Liver (tissue), 9 donors: Measurements from ENCODE around the gene STAT6. TPM values are rescaled to one million over a fixed set of nuclear protein-coding genes. Genes with fewer than 3 reads are reported as not detected.

Experiments used
- DNase-seq: peaks from one replicate; pipeline ENCODE4 v3.0.0-alpha.2; 2017; ENCODE audit warnings: low spot score
- H3K27ac ChIP-seq, 2 donors: one replicate each; pipeline ENCODE4 v1.7.0; 2013; ENCODE audit warnings: inconsistent platforms in 2 of 2, low read length in 2 of 2, control low read depth in 1 of 2, low read depth in 1 of 2, mild to moderate bottlenecking in 1 of 2
- H3K27me3 ChIP-seq, 4 donors: one replicate each; pipeline versions ENCODE4 v1.6.1 to v1.7.0; 2013; ENCODE audit warnings: low read length in 3 of 4, inconsistent platforms in 1 of 4, mild to moderate bottlenecking in 1 of 4, moderate library complexity in 1 of 4; ENCODE audit not compliant: control insufficient read depth in 4 of 4, insufficient read depth in 4 of 4
- H3K36me3 ChIP-seq, 4 donors: one replicate each; pipeline versions ENCODE4 v1.6.1 to v1.7.0; 2013; ENCODE audit warnings: low read length in 3 of 4, mild to moderate bottlenecking in 3 of 4, low read depth in 1 of 4, moderate library complexity in 1 of 4; ENCODE audit not compliant: control insufficient read depth in 4 of 4, insufficient read depth in 3 of 4
- H3K4me1 ChIP-seq, 4 donors: one replicate each; pipeline versions ENCODE4 v1.6.1 to v1.7.0; 2013; ENCODE audit warnings: low read length in 3 of 4, mild to moderate bottlenecking in 3 of 4, moderate library complexity in 1 of 4; ENCODE audit not compliant: control insufficient read depth in 4 of 4, insufficient read depth in 4 of 4
- H3K4me3 ChIP-seq, 3 donors: one replicate each; pipeline versions ENCODE4 v1.6.1 to v1.7.0; 2013; ENCODE audit warnings: low read length in 3 of 3, control low read depth in 1 of 3, low read depth in 1 of 3, mild to moderate bottlenecking in 1 of 3
- H3K9ac ChIP-seq, 2 donors: one replicate each; pipeline ENCODE4 v1.7.0; 2013; ENCODE audit warnings: low read length in 2 of 2, mild to moderate bottlenecking in 2 of 2, moderate library complexity in 2 of 2, control low read depth in 1 of 2, low read depth in 1 of 2
- H3K9me3 ChIP-seq, 4 donors: one replicate each; pipeline versions ENCODE4 v1.6.1 to v1.7.0; 2013; ENCODE audit warnings: low read length in 3 of 4; ENCODE audit not compliant: control insufficient read depth in 4 of 4
- EGR1 ChIP-seq, 2 donors: IDR thresholded peaks; 2 replicates each; pipeline ENCODE4 v1.6.1; 2016 to 2018; ENCODE audit warnings: antibody characterized with exemption in 2 of 2, low read depth in 2 of 2
- FOXA1 ChIP-seq: IDR thresholded peaks from 2 replicates; pipeline ENCODE4 v1.6.1; 2016; ENCODE audit warnings: antibody characterized with exemption
- FOXA2 ChIP-seq: IDR thresholded peaks from 2 replicates; pipeline ENCODE4 v1.6.1; 2016; ENCODE audit warnings: antibody characterized with exemption
- GABPA ChIP-seq, 2 donors: IDR thresholded peaks in 1 of 2; conservative IDR thresholded peaks in 1 of 2; 2 replicates each; pipeline ENCODE4 v1.6.1; 2016; ENCODE audit warnings: antibody characterized with exemption in 2 of 2, mild to moderate bottlenecking in 1 of 2, moderate library complexity in 1 of 2
- HNF4A ChIP-seq, 2 donors: conservative IDR thresholded peaks; 2 replicates each; pipeline ENCODE4 v1.6.1; 2016; ENCODE audit warnings: antibody characterized with exemption in 2 of 2, mild to moderate bottlenecking in 2 of 2
- HNF4G ChIP-seq: IDR thresholded peaks from 2 replicates; pipeline ENCODE4 v1.6.1; 2016; ENCODE audit warnings: antibody characterized with exemption
- JUND ChIP-seq, 2 donors: IDR thresholded peaks; 2 replicates each; pipeline ENCODE4 v1.6.1; 2016; ENCODE audit warnings: antibody characterized with exemption in 2 of 2
- NR2F2 ChIP-seq: IDR thresholded peaks from 2 replicates; pipeline ENCODE4 v1.6.1; 2016; ENCODE audit warnings: antibody characterized with exemption
- RAD21 ChIP-seq, 2 donors: IDR thresholded peaks; 2 replicates each; pipeline ENCODE4 v1.6.1; 2016; ENCODE audit warnings: antibody characterized with exemption in 2 of 2, mild to moderate bottlenecking in 2 of 2
- RXRA ChIP-seq, 2 donors: IDR thresholded peaks; 2 replicates each; pipeline ENCODE4 v1.6.1; 2017 to 2018; ENCODE audit warnings: antibody characterized with exemption in 2 of 2, mild to moderate bottlenecking in 1 of 2
- SP1 ChIP-seq: IDR thresholded peaks from 2 replicates; pipeline ENCODE4 v1.6.1; 2018; ENCODE audit warnings: antibody characterized with exemption, mild to moderate bottlenecking
- TAF1 ChIP-seq: conservative IDR thresholded peaks from 2 replicates; pipeline ENCODE4 v1.6.1; 2016; ENCODE audit warnings: antibody characterized with exemption, mild to moderate bottlenecking
- YY1 ChIP-seq: IDR thresholded peaks from 2 replicates; pipeline ENCODE4 v1.6.1; 2016; ENCODE audit warnings: antibody characterized with exemption, mild to moderate bottlenecking
- WGBS: extraction: QIAGEN DNeasy Blood & Tissue Kit; methylation state at CpG from one replicate; pipeline ENCODE4 v1.1.7; 2013; 5-methylcytosine and 5-hydroxymethylcytosine counted together
- polyA plus RNA-seq, 2 donors: library from polyadenylated mRNA; stranded (reverse) in 1 of 2; unstranded in 1 of 2; fragments of 200-250 nt in 1 of 2; fragments of >200 nt in 1 of 2; fragmentation: Nextera tagmentation in 1 of 2; extraction: Ambion mirVana in 1 of 2; gene quantifications; one replicate each; pipeline versions ENCODE4 v1.2.1 to v1.2.3, GENCODE V29; 2013 to 2015
- total RNA-seq, 2 donors: library from RNA; depleted of rRNA; stranded (reverse); fragments of >200 nt; gene quantifications; one replicate each; pipeline ENCODE4 v1.2.3, GENCODE V29; 2014
- TF ChIP-seq, protein P1 (sequence below): IDR thresholded peaks from 2 replicates; pipeline ENCODE4 v1.6.1; 2016; ENCODE audit warnings: antibody characterized with exemption, mild to moderate bottlenecking
- TF ChIP-seq, protein P2 (sequence below): IDR thresholded peaks from 2 replicates; pipeline ENCODE4 v1.6.1; 2016; ENCODE audit warnings: antibody characterized with exemption
- TF ChIP-seq, protein P3 (sequence below): IDR thresholded peaks from 2 replicates; pipeline ENCODE4 v1.6.1; 2016; ENCODE audit warnings: antibody characterized with exemption
- TF ChIP-seq, protein P4 (sequence below): fragments of 150-350 bp; IDR thresholded peaks from 2 replicates; pipeline ENCODE4 v1.5.1; 2017; ENCODE audit warnings: improper control_type of control experiment, low read depth, low read length; ENCODE audit not compliant: missing input control
- TF ChIP-seq, protein P5 (sequence below): IDR thresholded peaks from 2 replicates; pipeline ENCODE4 v1.6.1; 2016; ENCODE audit warnings: antibody characterized with exemption
- donor health status: healthy.
- donor health status: healthy.
- donor health status: healthy.
- donor health status: healthy.
- donor health status: healthy.

The STAT6 gene
- total and polyA plus RNA-seq, 4 donors = 27.4 to 57.4 (median 43.6) TPM

DNA sequence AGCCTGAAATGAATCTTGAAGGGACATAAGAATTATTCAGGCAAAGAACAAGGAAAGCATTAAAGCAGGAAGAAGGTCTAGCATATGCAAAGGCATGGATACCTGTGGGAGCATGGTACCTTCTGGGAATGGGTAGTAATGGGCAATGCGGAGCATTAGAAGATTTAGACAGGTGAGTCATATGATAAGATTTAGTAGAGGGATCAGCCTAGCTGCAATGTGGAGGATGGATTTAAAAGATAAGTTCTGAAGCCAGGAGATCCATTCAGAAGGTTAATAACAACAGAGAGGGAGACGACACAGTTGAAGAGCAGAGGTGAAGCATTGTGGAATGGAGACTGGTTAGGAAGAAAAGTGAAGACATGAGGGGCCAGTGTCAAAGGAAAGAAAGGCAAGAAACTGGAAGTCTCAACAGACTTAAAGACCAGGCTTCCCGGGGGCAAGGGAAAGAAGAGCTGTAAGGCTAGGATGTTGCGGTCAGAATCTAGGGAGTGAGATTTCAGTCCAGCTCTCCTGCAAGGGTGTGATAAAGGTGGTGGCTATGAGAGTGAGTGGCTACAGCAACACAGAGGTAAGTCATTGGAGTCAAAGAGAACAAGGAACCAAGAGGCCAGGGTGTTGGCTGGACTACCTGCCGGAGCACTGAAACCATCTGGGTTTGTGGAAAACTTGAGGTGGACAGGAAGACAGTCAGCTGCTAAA lies 5.6 kb upstream of the STAT6 start:
- H3K36me3 ChIP-seq = no peaks in the 10 kb centered on the region
- TF ChIP-seq, protein P1, sequence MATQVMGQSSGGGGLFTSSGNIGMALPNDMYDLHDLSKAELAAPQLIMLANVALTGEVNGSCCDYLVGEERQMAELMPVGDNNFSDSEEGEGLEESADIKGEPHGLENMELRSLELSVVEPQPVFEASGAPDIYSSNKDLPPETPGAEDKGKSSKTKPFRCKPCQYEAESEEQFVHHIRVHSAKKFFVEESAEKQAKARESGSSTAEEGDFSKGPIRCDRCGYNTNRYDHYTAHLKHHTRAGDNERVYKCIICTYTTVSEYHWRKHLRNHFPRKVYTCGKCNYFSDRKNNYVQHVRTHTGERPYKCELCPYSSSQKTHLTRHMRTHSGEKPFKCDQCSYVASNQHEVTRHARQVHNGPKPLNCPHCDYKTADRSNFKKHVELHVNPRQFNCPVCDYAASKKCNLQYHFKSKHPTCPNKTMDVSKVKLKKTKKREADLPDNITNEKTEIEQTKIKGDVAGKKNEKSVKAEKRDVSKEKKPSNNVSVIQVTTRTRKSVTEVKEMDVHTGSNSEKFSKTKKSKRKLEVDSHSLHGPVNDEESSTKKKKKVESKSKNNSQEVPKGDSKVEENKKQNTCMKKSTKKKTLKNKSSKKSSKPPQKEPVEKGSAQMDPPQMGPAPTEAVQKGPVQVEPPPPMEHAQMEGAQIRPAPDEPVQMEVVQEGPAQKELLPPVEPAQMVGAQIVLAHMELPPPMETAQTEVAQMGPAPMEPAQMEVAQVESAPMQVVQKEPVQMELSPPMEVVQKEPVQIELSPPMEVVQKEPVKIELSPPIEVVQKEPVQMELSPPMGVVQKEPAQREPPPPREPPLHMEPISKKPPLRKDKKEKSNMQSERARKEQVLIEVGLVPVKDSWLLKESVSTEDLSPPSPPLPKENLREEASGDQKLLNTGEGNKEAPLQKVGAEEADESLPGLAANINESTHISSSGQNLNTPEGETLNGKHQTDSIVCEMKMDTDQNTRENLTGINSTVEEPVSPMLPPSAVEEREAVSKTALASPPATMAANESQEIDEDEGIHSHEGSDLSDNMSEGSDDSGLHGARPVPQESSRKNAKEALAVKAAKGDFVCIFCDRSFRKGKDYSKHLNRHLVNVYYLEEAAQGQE = no peak
- no peak for TF ChIP-seq GABPA (IDR thresholded peaks at IDR 0.05 in 1 of 2, conservative IDR thresholded peaks at IDR 0.05 in 1 of 2)
- TF ChIP-seq FOXA2 = no peak
- TF ChIP-seq RXRA (IDR thresholded peaks at IDR 0.05) = no peak
- TF ChIP-seq EGR1 (IDR thresholded peaks at IDR 0.05; ENCODE audit: low read depth in 2 of 2) = no peak
- no peak for TF ChIP-seq TAF1
- no peak for TF ChIP-seq SP1
- TF ChIP-seq, protein P2, sequence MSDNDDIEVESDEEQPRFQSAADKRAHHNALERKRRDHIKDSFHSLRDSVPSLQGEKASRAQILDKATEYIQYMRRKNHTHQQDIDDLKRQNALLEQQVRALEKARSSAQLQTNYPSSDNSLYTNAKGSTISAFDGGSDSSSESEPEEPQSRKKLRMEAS = no peak
- TF ChIP-seq NR2F2 = no peak
- no peak for TF ChIP-seq HNF4G
- no peak for TF ChIP-seq RAD21 (IDR thresholded peaks at IDR 0.05)
- TF ChIP-seq YY1 = no peak
- TF ChIP-seq, protein P3, sequence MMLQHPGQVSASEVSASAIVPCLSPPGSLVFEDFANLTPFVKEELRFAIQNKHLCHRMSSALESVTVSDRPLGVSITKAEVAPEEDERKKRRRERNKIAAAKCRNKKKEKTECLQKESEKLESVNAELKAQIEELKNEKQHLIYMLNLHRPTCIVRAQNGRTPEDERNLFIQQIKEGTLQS = no peak
- TF ChIP-seq, protein P4, sequence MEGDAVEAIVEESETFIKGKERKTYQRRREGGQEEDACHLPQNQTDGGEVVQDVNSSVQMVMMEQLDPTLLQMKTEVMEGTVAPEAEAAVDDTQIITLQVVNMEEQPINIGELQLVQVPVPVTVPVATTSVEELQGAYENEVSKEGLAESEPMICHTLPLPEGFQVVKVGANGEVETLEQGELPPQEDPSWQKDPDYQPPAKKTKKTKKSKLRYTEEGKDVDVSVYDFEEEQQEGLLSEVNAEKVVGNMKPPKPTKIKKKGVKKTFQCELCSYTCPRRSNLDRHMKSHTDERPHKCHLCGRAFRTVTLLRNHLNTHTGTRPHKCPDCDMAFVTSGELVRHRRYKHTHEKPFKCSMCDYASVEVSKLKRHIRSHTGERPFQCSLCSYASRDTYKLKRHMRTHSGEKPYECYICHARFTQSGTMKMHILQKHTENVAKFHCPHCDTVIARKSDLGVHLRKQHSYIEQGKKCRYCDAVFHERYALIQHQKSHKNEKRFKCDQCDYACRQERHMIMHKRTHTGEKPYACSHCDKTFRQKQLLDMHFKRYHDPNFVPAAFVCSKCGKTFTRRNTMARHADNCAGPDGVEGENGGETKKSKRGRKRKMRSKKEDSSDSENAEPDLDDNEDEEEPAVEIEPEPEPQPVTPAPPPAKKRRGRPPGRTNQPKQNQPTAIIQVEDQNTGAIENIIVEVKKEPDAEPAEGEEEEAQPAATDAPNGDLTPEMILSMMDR = no peak
- TF ChIP-seq, protein P5, sequence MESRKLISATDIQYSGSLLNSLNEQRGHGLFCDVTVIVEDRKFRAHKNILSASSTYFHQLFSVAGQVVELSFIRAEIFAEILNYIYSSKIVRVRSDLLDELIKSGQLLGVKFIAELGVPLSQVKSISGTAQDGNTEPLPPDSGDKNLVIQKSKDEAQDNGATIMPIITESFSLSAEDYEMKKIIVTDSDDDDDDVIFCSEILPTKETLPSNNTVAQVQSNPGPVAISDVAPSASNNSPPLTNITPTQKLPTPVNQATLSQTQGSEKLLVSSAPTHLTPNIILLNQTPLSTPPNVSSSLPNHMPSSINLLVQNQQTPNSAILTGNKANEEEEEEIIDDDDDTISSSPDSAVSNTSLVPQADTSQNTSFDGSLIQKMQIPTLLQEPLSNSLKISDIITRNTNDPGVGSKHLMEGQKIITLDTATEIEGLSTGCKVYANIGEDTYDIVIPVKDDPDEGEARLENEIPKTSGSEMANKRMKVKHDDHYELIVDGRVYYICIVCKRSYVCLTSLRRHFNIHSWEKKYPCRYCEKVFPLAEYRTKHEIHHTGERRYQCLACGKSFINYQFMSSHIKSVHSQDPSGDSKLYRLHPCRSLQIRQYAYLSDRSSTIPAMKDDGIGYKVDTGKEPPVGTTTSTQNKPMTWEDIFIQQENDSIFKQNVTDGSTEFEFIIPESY = no peak
- TF ChIP-seq FOXA1 = no peak
- TF ChIP-seq HNF4A (conservative IDR thresholded peaks at IDR 0.05) = no peak
- TF ChIP-seq JUND (IDR thresholded peaks at IDR 0.05) = no peak
- no peaks in the 10 kb centered on the region for H3K9me3 ChIP-seq
- H3K9ac ChIP-seq = no peak overlapping the region
- H3K4me3 ChIP-seq = no peak overlapping the region
- 88% methylated on average over 5 of the region's 5 CpGs for WGBS
- no peak overlapping the region for H3K27ac ChIP-seq
- DNase-seq = no peak
- peaks cover 0 to 12% (median 6%) of the 10 kb centered on the region in 4 donors for H3K4me1 ChIP-seq
- no peaks in the 10 kb centered on the region for H3K27me3 ChIP-seq
